Neural cell (in vitro differentiated cells): ENCODE measurements around the gene ZBP1. TPM values are rescaled to one million over a fixed set of nuclear protein-coding genes. Genes with fewer than 3 reads are reported as not detected.

ENCODE experiments used
- H2AFZ ChIP-seq: fragments of 200-600, 300-800 bp; sonication (generic), shearing (Covaris generic); 2 replicates; pipeline ENCODE4 v1.6.0; 2014; ENCODE audit warnings: low read depth, mild to moderate bottlenecking, antibody characterized with exemption, low read length, moderate library complexity
- H3F3A ChIP-seq: fragments of 200-600 bp; shearing (Covaris generic); 2 replicates; pipeline ENCODE4 v1.6.1; 2016; ENCODE audit warnings: mild to moderate bottlenecking, moderate library complexity, mixed read lengths, antibody characterized with exemption, low read length; ENCODE audit not compliant: insufficient read depth, poor library complexity, severe bottlenecking
- H3K27ac ChIP-seq: fragments of 200-600, 300-800 bp; sonication (generic), shearing (Covaris generic); 2 replicates; pipeline ENCODE4 v1.5.1; 2014; ENCODE audit warnings: mild to moderate bottlenecking, low read length, moderate library complexity
- H3K27me3 ChIP-seq: fragments of 300-800, 200-600 bp; sonication (generic), shearing (Covaris generic); 2 replicates; pipeline ENCODE4 v1.6.0; 2014; ENCODE audit warnings: mild to moderate bottlenecking, low read depth, low read length, moderate library complexity; ENCODE audit not compliant: insufficient read depth
- H3K36me3 ChIP-seq: fragments of 300-800, 200-600 bp; sonication (generic), shearing (Covaris generic); 2 replicates; pipeline ENCODE4 v1.5.1; 2014; ENCODE audit warnings: mild to moderate bottlenecking, antibody characterized with exemption, low read length, moderate library complexity; ENCODE audit not compliant: insufficient read depth
- H3K4me2 ChIP-seq: fragments of 300-800, 200-600 bp; sonication (generic), shearing (Covaris generic); 2 replicates; pipeline ENCODE4 v1.6.0; 2014; ENCODE audit warnings: mild to moderate bottlenecking, low read length
- H3K4me3 ChIP-seq: fragments of 300-800, 200-600 bp; sonication (generic), shearing (Covaris generic); 2 replicates; pipeline ENCODE4 v1.5.1; 2014; ENCODE audit warnings: mild to moderate bottlenecking, low read length, moderate library complexity
- H3K79me2 ChIP-seq: fragments of 200-600 bp; shearing (Covaris generic); replicated peaks from 2 replicates; pipeline ENCODE4 v1.6.0; 2014; ENCODE audit warnings: mild to moderate bottlenecking, low read length, moderate library complexity; ENCODE audit not compliant: insufficient read depth
- H3K9ac ChIP-seq: fragments of 300-800, 200-600 bp; sonication (generic), shearing (Covaris generic); 2 replicates; pipeline ENCODE4 v1.6.1; 2016; ENCODE audit warnings: mild to moderate bottlenecking, low read length, mixed read lengths
- H3K9me2 ChIP-seq: fragments of 200-600 bp; shearing (Covaris generic); 2 replicates; pipeline ENCODE4 v1.6.1; 2016; ENCODE audit warnings: mild to moderate bottlenecking, low read length, mixed read lengths; ENCODE audit not compliant: insufficient read depth
- H3K9me3 ChIP-seq: fragments of 200-600, 300-800 bp; sonication (generic), shearing (Covaris generic); 2 replicates; pipeline ENCODE4 v1.6.1; 2016; ENCODE audit warnings: mild to moderate bottlenecking, mixed run types, low read length, moderate library complexity, mixed read lengths
- H4K20me1 ChIP-seq: fragments of 200-600 bp; shearing (Covaris generic); 2 replicates; pipeline ENCODE4 v1.6.1; 2016; ENCODE audit warnings: mild to moderate bottlenecking, mixed run types; ENCODE audit not compliant: insufficient read depth
- CTCF ChIP-seq: fragments of 450-650 bp; IDR thresholded peaks from 2 replicates; pipeline ENCODE4 v1.5.1; 2014; ENCODE audit warnings: antibody characterized with exemption, mild to moderate bottlenecking, moderate library complexity; ENCODE audit not compliant: poor library complexity, severe bottlenecking
- EP300 ChIP-seq: fragments of 450-650 bp; conservative IDR thresholded peaks from 2 replicates; pipeline ENCODE4 v1.6.1; 2014; ENCODE audit warnings: antibody characterized with exemption, mild to moderate bottlenecking, moderate library complexity; ENCODE audit not compliant: poor library complexity, severe bottlenecking
- EZH2 ChIP-seq: fragments of 200-600, 300-800 bp; shearing (Covaris generic), sonication (generic); IDR thresholded peaks from 2 replicates; pipeline ENCODE4 v1.6.1; 2014; ENCODE audit warnings: antibody characterized with exemption, low read length, borderline replicate concordance, mild to moderate bottlenecking; ENCODE audit not compliant: insufficient read depth, poor library complexity, severe bottlenecking
- MXI1 ChIP-seq: fragments of 450-650 bp; conservative IDR thresholded peaks from 2 replicates; pipeline ENCODE4 v1.6.1; 2014; ENCODE audit warnings: antibody characterized with exemption, mild to moderate bottlenecking; ENCODE audit not compliant: poor library complexity, severe bottlenecking
- POLR2AphosphoS5 ChIP-seq: IDR thresholded peaks from 2 replicates; pipeline ENCODE4 v1.6.1; 2012
- RAD21 ChIP-seq: fragments of 450-650 bp; conservative IDR thresholded peaks from 2 replicates; pipeline ENCODE4 v1.6.1; 2014; ENCODE audit warnings: antibody characterized with exemption, mild to moderate bottlenecking, moderate library complexity
- REST ChIP-seq: IDR thresholded peaks from 2 replicates; pipeline ENCODE4 v1.6.1; 2012; ENCODE audit warnings: borderline replicate concordance
- SMC3 ChIP-seq: fragments of 450-650 bp; conservative IDR thresholded peaks from 2 replicates; pipeline ENCODE4 v1.6.1; 2014; ENCODE audit warnings: antibody characterized with exemption, mild to moderate bottlenecking, moderate library complexity; ENCODE audit not compliant: poor library complexity
- TAF1 ChIP-seq: IDR thresholded peaks from 2 replicates; pipeline ENCODE4 v1.6.1; 2012; ENCODE audit warnings: low read depth
- polyA plus RNA-seq: library from polyadenylated mRNA; depleted of rRNA; stranded (reverse); fragments of >200 nt; gene quantifications from 2 replicates; pipeline ENCODE4 v1.2.3, GENCODE V29; 2014

ZBP1 gene
- polyA plus RNA-seq, 1 donor from 2014 or later: not detected

DNA sequence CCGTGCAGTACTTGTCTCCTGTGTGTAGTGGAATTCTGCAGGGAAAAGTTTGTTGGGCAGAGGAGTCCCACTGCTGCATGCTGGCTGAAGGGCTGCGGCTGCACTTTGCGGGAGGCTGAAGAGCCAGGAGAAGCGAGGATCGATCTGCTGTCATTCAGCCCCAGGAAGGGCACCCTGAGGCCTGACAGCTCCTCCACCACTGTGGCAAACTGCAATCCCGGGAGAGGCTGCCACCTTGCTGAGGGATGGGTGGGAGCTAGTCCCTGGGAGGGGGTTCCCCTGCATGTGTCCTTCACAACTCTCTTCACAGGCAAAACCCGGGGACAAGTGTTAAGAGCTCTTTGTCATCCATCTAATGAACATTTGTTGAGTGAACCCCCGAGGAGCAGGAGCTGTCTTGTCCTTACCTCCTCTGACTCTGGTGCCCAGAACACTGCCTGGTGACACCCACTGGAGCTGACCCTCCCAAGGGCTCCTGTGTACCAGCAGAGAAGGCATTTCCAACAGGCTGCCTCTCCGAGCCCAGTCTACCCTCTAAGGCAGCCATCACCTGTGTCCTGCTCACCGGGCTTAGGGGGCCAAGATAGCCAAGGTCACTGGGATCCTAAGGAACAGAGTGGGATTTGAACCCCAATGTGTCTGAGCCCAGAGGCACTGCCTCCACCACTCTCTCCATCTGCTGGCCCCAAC lies 41.6 kb downstream of the ZBP1 start:
- Histone ChIP-seq H3F3A (no peaks in the 10 kb centered on the region), H4K20me1 (no peaks in the 10 kb centered on the region), H3K9me3 (no peaks in the 10 kb centered on the region), H3K9ac (no peak overlapping the region), H3K27ac (no peak overlapping the region), H3K9me2 (no peaks in the 10 kb centered on the region), H2AFZ (no peak overlapping the region), H3K27me3 (no peaks in the 10 kb centered on the region), H3K36me3 (no peaks in the 10 kb centered on the region), H3K79me2 (no peaks in the 10 kb centered on the region), H3K4me2 (no peak overlapping the region), H3K4me3 (no peak overlapping the region)
- TF ChIP-seq POLR2AphosphoS5 (no peak), SMC3 (no peak), REST (no peak), MXI1 (no peak), TAF1 (no peak), EP300 (no peak), RAD21 (no peak), CTCF (no peak), EZH2 (no peak)

GRCh38 chr20:57577679-57578475 lies 42.3 kb downstream of the ZBP1 start:
- TF ChIP-seq EP300: no peak
- TF ChIP-seq TAF1: no peak
- no peak for TF ChIP-seq CTCF
- TF ChIP-seq RAD21: no peak
- no peak for TF ChIP-seq SMC3
- TF ChIP-seq REST: no peak
- no peak for TF ChIP-seq EZH2
- no peak for TF ChIP-seq POLR2AphosphoS5
- no peak for TF ChIP-seq MXI1
- Histone ChIP-seq H4K20me1 (no peaks in the 10 kb centered on the region), H3K27me3 (no peaks in the 10 kb centered on the region), H3K36me3 (no peaks in the 10 kb centered on the region), H3K9me3 (no peaks in the 10 kb centered on the region), H3K9me2 (no peaks in the 10 kb centered on the region), H3K9ac (no peak overlapping the region), H3K4me2 (no peak overlapping the region), H3F3A (no peaks in the 10 kb centered on the region), H2AFZ (no peak overlapping the region), H3K27ac (no peak overlapping the region), H3K4me3 (no peak overlapping the region), H3K79me2 (no peaks in the 10 kb centered on the region)
